AG04449 (cell line): ENCODE measurements around the gene SMG9.
"Not testable (repeated sequence)": the region's sequence is repeated elsewhere in the genome, so short reads cannot be mapped to it uniquely, and the experiment has no call there.

Experiments used
- CTCF ChIA-PET: fragments of 350-600 bp; formaldehyde crosslinking; extraction: SDS; loops from one replicate; lab custom pipeline; 2021; ENCODE audit warnings: antibody characterized with exemption; lab: Yijun Ruan, JAX
- POLR2A ChIA-PET: fragments of 400-600, 350-600 bp; formaldehyde crosslinking; extraction: SDS; loops from one replicate; lab custom pipeline; 2020; ENCODE audit warnings: antibody characterized with exemption, inconsistent platforms; lab: Yijun Ruan, JAX
- DNase-seq: peaks from one replicate; pipeline ENCODE4 v3.0.0-alpha.2; 2010; ENCODE audit warnings: low read depth, low spot score
- H3K4me3 ChIP-seq: 2 replicates; pipeline ENCODE4 v1.5.1; 2011; ENCODE audit warnings: low read depth, mild to moderate bottlenecking, control low read depth, low read length
- TF ChIP-seq, protein P1 (sequence below): IDR thresholded peaks from one replicate; pipeline ENCODE4 v1.5.1; 2011; ENCODE audit warnings: mild to moderate bottlenecking, moderate library complexity, low read length, control low read depth, inconsistent platforms; ENCODE audit not compliant: insufficient read depth; ENCODE audit errors: missing control alignments

Gene SMG9

DNA sequence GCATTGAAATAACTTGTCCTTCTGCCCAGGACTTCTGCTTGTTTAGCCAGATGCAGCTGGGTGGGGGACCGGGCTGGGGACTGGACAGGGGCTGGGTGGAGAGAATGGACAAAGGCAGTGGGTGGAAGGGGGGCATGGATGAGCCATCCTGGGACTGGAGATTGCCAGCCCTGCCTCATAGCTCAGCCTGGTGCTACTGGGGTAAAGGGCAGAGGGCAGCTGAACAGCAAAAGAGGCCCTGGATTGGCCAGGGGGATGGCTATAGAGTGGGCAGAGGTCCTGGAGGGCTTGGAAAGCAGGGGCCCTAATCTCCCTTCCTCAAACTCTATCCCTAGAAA lies 67.1 kb downstream of the SMG9 start:
- CTCF ChIA-PET: interaction anchor here (1.1 to 2.3 kb wide), 2 partner anchors 9 to 97 kb away, joined by 3 to 7 read pairs; no protein-coding TSS in a partner anchor
- no peak for DNase-seq
- POLR2A ChIA-PET: interaction anchor here (0.6 to 1.6 kb wide), 3 partner anchors 19 to 67 kb away, joined by 3 to 6 read pairs (median 4); partner anchors contain the start of gene SMG9
- TF ChIP-seq, protein P1, sequence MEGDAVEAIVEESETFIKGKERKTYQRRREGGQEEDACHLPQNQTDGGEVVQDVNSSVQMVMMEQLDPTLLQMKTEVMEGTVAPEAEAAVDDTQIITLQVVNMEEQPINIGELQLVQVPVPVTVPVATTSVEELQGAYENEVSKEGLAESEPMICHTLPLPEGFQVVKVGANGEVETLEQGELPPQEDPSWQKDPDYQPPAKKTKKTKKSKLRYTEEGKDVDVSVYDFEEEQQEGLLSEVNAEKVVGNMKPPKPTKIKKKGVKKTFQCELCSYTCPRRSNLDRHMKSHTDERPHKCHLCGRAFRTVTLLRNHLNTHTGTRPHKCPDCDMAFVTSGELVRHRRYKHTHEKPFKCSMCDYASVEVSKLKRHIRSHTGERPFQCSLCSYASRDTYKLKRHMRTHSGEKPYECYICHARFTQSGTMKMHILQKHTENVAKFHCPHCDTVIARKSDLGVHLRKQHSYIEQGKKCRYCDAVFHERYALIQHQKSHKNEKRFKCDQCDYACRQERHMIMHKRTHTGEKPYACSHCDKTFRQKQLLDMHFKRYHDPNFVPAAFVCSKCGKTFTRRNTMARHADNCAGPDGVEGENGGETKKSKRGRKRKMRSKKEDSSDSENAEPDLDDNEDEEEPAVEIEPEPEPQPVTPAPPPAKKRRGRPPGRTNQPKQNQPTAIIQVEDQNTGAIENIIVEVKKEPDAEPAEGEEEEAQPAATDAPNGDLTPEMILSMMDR: no peak
- H3K4me3 ChIP-seq: no peak overlapping the region

DNA sequence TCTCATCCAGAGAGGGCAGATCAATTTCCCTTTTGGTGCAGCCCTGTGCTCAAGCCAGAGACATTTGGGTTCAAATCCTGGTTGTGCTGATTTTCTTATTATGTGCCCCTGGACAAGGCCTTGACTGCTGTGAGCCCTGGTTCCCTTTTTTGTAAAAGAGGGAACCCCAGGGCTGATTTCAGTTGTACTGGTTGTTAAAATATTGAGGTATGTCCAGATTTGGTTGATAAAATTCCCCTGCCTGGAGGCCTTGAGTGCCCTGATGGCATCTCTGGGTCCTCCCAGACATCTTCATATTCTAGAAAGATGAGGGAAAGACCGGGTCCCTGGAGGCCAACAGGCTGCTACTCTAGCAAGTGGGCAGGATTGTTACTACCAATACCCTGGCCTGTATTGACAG lies 70.4 kb downstream of the SMG9 start:
- TF ChIP-seq, protein P1: no peak
- no peak overlapping the region for H3K4me3 ChIP-seq
- ChIA-PET POLR2A (no interaction called here), CTCF (no interaction called here)
- no peak for DNase-seq

DNA sequence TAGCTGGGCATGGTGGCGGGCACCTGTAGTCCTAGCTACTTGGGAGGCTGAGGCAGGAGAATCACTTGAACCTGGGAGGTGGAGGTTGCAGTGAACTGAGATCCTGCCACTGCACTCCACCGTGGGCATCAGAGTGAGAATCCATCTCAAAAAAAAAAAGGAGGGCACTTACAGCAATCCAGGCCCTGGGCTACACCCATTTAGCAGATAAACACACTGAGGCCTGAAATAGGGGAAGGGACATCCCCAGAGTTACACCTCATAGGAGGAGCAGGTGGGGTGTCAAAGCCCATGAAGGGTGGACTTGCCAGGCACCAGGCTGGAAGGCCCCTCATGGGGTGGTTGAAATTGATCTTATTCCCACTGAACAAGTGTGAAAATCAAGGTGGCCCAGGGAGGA lies 70.9 kb downstream of the SMG9 start:
- TF ChIP-seq, protein P1: no peak
- no peak overlapping the region for H3K4me3 ChIP-seq

DNA sequence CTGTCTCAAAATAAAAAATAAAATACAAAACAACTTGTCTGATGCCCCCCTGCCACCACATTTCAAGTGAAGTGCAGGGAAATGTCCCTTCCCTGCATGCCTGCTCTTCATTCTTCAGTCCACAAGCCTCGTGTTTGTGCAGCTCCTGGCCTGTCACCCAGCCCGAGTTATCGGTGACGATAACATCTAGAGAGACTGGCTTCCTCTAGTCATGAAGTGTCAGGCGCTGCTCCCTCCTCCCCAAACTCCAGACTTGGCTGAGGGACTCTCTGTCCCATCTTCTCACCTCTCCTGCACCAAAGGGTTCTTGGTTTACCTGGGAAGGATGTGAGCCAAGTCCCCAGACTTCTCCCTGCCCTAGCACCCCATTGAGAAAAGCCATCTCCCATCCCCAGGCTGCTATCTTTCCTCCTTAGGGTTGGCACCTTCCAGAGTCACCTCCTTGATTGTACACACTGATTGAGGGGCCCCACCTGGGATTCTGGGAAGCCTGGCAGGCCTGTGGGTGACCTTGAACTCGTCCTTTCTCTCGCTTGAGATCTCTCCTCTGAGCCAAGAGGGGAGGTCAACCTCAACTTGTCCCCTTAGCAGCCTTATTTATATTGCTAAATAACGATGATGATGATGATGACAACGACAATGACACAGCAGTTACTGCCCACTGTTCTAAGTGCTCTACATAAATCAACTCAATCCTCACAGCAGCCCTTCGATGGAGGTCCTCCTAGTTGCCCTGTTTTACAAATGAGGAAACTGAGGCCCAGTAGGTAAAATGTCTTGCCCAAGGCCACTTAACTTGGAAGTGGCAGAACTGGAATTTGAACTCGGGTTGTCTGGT lies 71.7 kb downstream of the SMG9 start:
- ChIA-PET POLR2A (no interaction called here), CTCF (no interaction called here)
- H3K4me3 ChIP-seq: no peak overlapping the region
- no peak for DNase-seq
- TF ChIP-seq, protein P1: no peak

More for the DNA sequence above, 70.9 kb downstream of the SMG9 start:
- POLR2A ChIA-PET: no interaction called here
- no peak for DNase-seq
- CTCF ChIA-PET: no interaction called here

DNA sequence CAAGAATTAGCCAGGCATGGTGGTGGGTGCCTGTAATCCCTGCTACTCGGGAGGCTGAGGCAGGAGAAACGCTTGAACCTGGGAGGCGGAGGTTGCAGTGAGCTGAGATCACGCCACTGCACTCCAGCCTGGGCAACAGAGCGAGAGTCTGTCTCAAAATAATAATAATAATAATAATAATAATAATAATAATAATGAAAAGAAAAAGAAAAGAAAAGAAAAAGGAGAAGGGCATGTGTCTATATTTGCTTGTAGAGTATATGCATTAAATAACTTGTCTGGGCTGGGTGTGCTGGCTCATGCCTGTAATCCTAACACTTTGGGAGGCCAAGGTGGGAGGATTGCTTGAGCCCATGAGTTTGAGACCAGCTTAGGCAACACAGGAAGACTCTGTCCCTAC lies 72.5 kb downstream of the SMG9 start:
- not testable (repeated sequence) for H3K4me3 ChIP-seq, DNase-seq
- POLR2A ChIA-PET: interaction anchor here (0.6 kb wide), 1 partner anchor 188 kb away, joined by 3 read pairs; no protein-coding TSS in a partner anchor
- CTCF ChIA-PET: interaction anchor here (1.4 kb wide), 1 partner anchor 9 kb away, joined by 3 read pairs; no protein-coding TSS in a partner anchor

DNA sequence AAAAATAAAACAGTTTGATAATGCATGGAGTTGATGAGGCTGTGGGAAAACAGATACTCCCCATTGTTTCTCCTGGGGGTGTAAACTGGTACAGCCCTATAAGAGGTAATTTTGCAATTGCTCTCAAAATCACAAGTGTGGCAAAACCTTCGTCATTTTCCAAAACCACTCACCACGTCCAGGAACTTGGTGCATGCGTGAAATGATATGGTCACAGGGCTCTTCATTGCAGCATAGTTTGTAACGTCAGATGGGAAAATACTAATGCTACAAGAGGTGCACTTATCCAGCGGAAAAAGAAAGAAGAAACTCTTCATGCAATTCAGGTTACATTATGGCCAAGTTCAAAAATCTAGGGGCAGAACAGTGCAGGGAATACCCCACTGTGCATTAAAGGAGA lies 72.9 kb downstream of the SMG9 start:
- TF ChIP-seq, protein P1: no peak
- H3K4me3 ChIP-seq: no peak overlapping the region
- no peak for DNase-seq
- ChIA-PET CTCF (interaction anchor here (1.4 kb wide), 1 partner anchor 10 kb away, joined by 3 read pairs; no protein-coding TSS in a partner anchor), POLR2A (interaction anchor here (0.6 kb wide), 1 partner anchor 187 kb away, joined by 3 read pairs; no protein-coding TSS in a partner anchor)
